Stimulated activated CD8-positive, alpha-beta memory T cell treated with anti-CD3 and anti-CD28 coated beads, Interleukin-15, amount 100 ng/mL, for 24 hours (primary cell): ENCODE results near the gene CNOT10.
"Not testable (repeated sequence)": the region's sequence is repeated elsewhere in the genome, so short reads cannot be mapped to it uniquely, and the experiment has no call there.

Experiments
- DNase-seq: peaks from one replicate; pipeline ENCODE4 v3.0.0-alpha.2; 2020; ENCODE audit warnings: low read depth

CNOT10 gene

DNA sequence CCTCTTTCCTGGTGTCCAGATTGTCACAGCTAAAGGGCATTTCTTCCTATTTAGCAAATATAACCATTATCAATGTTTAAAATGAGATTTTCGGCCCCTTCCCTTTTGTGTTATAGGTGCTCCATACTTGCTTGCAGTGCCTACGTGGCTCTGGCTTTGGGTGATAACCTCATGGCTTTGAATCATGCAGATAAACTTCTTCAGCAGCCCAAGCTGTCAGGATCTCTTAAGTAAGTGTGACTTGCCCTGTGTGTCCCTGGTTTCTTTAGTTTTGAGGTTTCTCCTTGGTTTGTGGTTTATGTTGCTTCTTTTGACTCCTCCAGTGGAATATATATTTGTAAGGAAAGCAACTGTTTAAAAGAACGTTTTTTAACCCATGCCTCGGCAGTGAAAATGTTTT is 74.4 kb downstream of the CNOT10 start:
- no peak for DNase-seq

DNA sequence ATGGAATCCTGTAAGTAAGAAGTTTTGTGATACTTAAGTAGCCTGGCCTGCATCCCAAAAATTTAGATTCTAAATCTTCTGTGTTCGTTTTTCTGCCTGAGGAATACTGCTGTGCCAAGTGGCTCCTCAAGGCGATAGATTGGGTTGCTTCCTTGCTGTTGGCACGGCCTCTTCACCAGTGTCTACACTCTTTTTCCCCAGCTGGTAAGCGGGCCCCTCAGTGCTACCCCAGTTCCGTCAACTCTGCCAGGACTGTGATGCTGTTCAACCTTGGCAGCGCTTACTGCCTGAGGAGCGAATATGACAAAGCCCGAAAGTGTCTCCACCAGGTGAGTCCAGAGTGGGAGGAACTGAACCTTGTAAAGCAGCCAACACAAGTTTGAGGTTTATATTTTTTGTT is 79.5 kb downstream of the CNOT10 start:
- DNase-seq: no peak

DNA sequence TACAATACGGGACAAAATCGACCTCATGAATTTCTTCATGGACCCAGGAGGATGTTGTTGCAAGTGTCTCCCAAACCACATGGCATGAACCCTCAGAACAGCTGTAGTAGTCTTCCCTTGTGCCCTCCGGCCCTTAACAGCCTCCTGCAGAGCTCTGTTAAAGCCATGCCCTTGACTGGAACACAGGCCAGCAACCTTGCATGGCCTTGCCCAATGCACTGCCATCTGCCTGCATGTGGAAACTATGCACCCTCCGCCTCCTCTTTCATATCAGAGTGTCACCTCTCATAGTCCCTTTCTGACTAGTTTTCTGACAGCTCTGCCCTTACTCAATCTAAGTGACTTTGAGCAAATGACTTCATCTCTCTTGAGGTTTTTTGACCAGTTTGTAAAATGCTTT is 93.4 kb downstream of the CNOT10 start:
- DNase-seq: no peak

DNA sequence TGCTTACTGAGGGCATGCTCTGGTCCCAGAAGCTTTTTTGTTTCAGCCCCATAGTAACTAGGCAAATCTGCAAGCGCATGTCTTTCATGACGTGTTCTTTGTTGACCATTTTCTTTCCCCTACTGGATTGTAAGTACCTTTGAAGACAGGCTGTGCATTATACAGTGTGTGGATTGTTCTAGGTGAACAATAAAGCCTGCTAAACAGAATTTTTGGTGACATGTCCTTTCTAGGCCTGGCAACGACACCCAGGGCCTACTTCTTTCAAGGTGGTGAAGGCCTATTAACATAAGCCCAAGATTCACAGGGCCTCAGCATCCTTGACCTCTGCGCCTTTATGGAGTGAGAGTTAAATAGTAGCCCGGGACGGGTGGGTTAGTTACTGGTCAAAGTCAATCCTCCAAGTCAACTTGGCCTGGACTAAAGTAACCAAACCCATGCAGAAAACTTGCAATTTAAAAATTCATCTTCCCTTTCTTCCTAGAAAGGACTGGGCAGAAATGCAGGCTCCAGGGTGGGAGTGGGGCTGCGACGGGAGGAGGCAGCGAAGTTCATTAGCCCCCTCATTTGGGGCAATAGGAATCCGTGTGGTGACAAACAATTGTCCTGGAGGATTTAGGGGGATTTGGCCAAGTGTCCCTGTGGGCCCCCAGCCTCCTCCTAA is 95.2 kb downstream of the CNOT10 start:
- no peak for DNase-seq

GRCh38 chr3:32780735-32781210 is 95.8 kb downstream of the CNOT10 start:
- no peak for DNase-seq

- peak; percentile 46 for DNase-seq
These were observed 96.4 kb downstream of the CNOT10 start for GRCh38 chr3:32781211-32781968.

DNA sequence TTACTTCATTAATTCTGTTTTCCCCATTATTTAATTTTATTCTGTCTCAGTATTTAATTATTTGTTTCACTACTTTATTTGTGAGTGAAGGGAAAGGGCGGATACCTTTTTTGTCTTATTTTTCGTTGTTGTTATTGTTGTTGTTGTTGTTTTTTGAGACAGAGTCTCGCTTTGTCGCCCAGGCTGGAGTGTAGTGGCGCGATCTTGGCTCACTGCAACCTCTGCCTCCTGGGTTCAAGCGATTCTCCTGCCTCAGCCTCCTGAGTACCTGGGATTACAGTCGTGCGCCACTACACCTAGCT is 96.9 kb downstream of the CNOT10 start:
- not testable (repeated sequence) for DNase-seq

GRCh38 chr3:32782407-32782806 is 97.4 kb downstream of the CNOT10 start:
- no peak for DNase-seq

DNA sequence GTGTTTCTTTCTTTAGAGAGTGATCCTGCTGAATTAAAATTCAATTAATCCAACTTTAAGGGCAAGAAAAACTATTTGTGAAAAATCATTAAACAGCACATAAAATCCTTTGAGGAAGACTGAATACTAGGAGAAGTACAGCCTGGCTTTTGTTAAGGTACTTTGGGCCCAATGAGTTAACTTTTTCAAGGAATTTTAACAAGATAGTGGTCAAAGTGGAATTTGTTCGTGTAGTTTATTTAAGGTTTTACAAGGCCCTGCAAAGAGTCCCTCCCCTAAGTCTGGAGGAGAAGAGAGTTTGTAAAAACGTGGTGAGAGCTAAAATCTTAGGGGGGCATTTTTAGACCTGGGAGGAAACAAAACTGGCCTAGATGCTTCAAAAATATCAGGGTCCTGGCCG is 106.8 kb downstream of the CNOT10 start:
- DNase-seq: no peak

DNA sequence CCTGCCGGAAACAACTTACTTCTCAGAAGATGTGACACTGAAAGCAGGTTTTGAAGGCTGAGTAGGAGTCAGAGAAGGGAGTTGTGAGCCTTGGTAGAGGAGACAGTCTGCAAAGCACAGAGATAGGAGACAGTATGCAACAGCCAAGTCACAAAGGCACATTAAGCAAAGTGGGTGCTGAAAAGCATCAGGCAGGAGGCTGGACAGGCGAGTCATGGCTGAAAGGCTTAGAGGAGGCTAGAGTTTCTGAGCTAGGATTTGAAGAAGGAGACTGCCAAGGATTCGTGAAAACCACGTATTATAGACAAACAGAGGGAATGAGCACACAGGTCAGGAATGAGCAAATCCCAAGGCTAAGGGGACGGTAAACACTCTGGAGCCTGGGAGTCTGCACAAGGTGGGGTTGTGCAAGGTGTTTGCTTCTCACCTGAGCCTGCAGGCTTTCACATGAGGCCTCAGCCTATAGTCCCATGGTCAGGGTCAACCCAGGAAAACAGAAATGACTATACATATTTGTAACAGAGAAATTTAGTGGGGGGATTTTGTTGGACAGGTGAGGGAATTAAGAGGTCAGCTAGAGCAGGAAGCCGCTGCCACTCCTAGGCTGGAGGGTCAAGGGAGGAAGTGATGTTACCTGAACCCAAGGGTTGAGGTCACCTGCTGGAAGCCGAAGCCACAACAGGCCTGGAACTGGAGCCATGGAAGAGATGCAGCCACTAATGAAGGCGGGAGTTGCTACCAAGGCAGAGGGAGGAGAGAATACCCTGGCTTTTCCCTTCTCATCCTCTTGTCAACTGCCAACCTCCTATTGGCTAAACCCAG is 109.7 kb downstream of the CNOT10 start:
- no peak for DNase-seq

GRCh38 chr3:32796384-32796950 is 111.5 kb downstream of the CNOT10 start:
- not testable (repeated sequence) for DNase-seq

- no peak for DNase-seq
These were observed 112.8 kb downstream of the CNOT10 start for GRCh38 chr3:32797776-32798175.

- DNase-seq: not testable (repeated sequence)
These were observed 116.5 kb downstream of the CNOT10 start for GRCh38 chr3:32801440-32801839.

DNA sequence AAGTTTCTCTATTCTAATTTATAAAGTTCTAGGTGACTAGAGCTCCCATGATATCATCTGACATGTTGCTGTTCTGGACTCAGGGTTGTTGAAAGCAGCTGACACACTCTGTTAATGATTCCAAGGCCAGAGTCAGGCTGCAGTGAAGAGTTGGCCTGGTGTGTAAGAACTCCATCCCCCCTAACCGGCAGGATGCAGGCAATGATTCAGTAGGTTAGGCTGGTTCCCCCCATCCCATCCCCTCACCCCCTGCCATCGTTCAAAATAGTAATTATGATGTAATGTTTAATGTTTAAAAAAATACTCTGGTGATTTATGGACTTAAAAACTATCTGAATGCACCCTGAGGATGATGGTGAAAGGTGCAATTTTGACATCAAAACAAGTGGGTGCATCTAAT is 128.2 kb downstream of the CNOT10 start:
- DNase-seq: no peak

- DNase-seq: no peak
These were observed 129.4 kb downstream of the CNOT10 start for GRCh38 chr3:32814361-32814760.

DNA sequence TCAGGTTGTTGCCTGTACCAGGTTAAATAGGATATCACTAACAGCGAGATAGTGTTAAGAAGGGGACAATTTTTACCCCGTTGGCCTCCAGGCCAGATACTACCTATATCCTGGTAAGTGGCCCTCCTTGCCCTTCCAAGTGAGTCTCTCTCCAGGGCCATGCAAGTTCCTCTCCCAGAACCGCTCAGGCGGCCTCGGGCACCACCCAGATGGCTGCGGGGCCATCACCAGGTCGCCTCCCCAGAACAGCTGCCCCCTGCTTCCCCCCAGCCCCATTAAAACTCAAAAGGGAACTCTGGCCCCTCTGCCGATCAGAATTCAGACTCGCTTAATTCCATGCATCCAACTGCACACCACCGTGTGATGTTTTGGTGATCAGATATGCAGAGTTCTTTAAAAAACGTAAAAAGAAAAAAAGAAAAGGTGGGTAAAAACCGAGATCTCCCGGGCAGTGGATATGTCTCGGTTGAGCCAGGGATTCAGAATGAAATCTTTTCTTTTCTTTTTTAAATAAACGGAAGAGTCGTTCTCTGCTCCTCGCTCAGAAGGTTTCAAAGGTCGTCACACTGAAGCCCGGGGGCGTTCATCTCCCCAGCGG is 131.0 kb downstream of the CNOT10 start:
- no peak for DNase-seq

DNA sequence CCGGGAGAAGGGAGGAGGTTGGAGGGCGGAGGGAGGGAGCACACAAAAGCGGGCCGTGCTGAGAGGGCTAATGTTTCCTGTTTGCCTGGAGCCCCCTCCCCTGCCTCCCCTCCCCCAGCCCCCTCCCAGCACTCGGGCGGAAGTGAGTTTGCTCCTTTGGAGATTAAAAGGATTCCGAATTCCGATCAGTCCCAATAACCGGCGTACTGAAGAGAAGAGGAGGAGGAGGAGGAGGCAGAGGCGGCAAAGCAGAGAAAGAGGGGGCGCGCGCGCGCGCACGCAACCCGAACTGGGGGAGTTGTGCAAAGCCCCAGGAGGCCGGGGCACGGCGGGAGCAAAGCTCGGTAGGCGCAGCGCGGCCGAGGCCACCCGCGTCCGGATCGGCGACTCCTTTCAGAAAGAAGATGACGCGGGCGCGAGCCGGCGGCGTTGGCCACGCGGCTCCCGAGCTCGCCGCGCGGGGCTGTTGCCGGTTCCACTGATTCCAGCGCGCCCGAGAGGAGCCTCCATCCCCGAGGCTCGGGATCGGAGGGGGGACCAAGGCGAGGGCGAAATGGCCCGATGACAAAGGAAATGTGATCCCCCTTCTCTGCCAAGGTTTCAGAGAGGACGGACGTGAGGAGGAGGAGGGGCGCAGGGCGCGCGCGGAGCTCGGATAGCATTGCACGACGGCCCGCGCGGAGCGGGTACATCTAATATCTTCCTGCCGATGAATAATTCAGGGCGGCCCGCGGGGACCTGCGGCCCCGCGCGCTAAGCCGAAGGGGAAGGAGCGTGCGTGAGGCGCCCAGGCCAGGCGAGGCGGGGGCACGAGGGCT is 131.7 kb downstream of the CNOT10 start:
- DNase-seq: no peak

DNA sequence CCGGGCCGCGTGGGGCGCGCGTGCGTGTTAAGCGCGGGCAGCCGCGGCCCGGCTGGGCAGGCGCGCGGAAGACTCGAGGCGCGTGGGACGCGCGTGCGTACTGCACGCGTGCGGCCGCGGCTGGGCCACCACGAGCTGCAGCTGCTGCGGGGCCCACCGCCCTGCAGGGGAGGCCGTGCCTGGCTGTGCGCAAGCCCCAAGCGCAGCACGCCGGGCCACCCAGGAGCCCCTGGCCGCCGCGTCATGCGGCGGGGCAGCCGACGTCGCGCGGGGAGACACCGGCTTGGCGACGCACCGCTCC is 132.2 kb downstream of the CNOT10 start:
- DNase-seq: no peak

- DNase-seq: no peak
These were observed 132.7 kb downstream of the CNOT10 start, which contains the start of gene TRIM71 for GRCh38 chr3:32817558-32818228. TSS of gene TRIM71 (plus strand) at chr3:32817997. CDS start at chr3:32818081, 84 bp downstream.

- no peak for DNase-seq
These were observed 133.4 kb downstream of the CNOT10 start for GRCh38 chr3:32818229-32818969.
